GM12874 (cell line): Measurements from ENCODE around the gene RPLP2.

Experiments
- CTCF ChIP-seq: IDR thresholded peaks from 2 replicates; pipeline ENCODE4 v1.5.1; 2011; ENCODE audit warnings: low read depth, mild to moderate bottlenecking, control low read depth, low read length, moderate library complexity; ENCODE audit not compliant: insufficient read depth

Gene RPLP2

DNA sequence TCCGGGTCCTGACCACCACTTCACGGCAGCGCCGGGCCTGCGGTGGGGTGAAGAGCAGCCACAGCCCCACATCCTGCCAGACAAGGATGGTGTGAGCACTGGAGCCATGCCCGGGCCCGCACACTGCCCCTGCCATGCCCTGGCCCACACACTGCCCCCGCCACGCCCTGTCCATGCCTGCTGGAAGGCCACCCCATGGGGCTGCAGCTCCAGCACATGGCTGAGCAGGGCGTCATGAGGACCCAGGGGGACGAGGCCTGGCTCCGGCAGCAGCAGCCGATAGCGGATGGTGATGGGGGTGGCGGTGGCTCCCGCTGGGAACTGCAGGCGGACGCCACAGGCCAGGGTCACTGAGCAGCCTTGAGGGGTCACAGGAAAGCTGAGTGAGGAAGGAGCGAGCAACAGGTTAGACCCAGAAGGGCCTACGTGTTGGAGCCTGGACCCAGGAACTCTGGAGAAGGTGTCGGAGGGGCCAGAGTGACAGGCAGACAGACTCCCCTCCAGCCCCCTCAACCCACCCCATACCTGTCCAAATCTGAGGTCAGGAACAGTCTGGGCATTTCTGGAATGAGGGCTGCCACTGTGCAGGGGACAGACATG is 7.6 kb upstream of the RPLP2 start:
- TF ChIP-seq CTCF, result no peak

DNA sequence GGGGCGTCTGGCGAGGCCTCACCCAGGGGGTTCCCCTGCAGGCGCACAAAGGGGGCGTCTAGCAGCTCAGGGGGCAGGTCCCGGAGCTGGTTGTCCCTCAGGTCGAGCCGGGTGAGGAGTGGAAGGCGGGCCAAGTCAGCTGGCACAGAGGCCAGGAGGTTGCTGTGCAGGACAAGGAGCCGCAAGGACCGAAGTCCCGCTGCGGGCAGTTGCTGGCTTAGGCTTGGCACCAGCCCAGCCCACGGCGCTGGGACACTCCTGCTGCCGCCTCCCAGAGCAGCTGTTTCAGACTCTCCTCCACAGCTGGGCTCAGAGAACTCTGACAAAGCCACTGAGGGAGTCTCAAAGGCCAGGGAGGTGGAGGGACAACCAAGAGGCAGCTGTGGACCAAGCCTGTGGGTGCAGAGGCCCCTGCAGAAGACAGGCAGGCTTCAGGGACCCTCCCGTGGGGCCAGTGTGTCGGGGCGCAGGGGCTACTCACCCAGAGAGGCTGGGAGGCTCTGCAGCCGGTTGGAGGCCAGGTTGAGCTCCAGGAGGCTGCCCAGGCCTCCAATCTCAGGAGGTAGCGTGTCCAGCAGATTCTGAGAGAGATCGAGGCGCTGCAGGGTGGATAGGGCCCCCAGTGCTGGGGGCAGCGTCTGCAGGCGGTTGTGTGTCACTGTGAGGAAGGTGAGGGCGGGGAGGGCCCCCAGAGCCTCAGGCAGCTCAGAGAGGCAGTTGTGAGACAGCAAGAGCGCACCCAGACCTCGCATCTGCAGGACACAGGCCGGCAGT is 6.9 kb upstream of the RPLP2 start:
- TF ChIP-seq CTCF, result no peak

DNA sequence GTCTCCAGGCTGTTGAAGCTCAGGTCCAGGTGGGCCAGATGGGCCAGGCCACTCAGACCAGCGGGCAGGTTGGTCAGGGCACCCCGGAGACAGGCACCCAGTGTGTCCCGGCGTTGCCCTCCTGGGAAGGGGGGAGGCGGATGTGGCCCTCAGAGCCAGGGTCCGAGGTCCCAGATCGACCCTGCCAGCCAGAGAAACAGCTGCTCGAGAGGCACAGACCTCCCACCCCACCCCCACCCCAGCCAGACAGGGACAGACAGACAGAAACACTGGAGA is 6.4 kb upstream of the RPLP2 start:
- TF ChIP-seq CTCF, result no peak

DNA sequence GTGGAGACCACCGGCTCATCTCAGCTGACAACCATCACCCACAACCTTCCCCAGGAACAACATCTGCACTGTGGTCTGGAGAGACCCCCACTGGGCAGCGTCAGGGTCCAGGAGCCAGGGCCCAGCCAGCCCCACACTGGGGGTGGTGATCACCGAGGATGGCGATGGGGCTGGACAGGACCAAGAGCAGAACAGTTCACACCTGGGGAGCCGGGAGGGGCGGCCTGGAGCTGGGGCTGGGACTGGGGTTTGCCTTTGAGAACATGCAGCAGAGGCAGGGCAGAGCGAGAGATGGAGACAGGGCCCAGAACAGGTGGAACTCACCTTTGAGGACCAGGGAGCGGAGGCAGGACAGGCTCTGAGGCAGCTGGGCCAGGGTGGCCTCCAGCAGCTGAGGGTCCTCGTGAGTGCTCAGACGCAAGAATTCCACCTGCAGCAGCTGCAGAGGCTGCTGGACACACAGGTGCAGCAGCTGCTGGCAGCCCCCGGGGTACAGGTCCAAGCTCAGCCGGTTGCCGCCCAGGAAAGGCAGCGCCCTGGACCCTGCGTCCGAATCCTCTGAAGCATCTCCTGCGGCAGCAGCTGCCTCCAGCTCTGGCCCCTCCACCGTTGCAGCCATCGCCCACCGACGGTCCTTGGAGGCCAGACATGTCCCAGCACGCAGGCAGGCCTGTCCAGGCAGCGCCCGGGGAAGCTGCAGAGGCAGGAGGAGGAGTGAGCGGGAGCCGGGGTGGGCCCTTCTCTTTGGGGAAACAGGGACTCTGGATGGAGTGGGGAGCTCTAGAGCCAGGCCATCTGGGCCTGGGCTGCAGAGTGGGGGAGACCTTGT is 5.8 kb upstream of the RPLP2 start:
- TF ChIP-seq CTCF, result no peak

GRCh38 chr11:804599-804964 is 5.2 kb upstream of the RPLP2 start:
- TF ChIP-seq CTCF, result no peak

- TF ChIP-seq CTCF, result no peak
Measured at GRCh38 chr11:808427-809286, 1.1 kb upstream of the RPLP2 start.
